NCI-H2029 (cell line): ENCODE results near the gene WFDC10B.
A peak's percentile ranks its signal among the peaks of the same experiment; 100 is the strongest.
"Not testable (repeated sequence)": the region's sequence is repeated elsewhere in the genome, so short reads cannot be mapped to it uniquely, and the experiment has no call there.

ENCODE experiments used
- DNase-seq: peaks from one replicate; lab custom pipeline; 2025; lab: John Stamatoyannopoulos, UW

The WFDC10B gene

DNA sequence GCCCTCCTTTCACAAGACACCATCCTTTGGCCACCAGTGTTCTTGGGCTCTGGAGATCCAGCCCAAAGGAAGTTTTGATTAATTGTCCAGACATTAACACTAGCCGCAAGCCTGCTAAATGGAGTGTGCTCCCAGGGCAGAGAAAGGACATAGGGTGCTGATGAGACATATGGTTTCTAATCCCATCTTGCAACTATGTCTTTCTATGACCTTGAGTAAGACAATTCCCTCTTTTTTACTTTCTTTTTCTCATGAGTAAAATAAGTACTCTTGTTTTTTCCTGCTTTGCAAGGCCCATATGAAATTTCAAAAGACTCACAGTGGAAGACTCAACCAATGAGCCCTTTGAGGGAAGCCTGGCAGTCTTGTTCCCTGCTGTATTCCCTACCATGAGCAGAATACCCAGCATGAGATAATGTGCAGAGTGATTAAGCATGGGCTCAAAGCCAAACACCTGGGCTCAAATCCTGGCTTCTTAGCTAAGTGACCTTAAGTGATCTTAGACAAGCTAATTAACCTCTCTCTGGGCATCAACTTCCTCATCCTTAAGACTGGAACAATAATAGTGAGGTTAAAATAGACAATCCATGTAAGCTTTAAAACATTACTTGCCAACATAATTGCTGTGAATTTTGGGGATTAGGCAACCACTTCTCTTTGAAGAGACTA, at the start of gene WFDC10B:
Gene WFDC10B (minus strand): TSS at position 51 of the 669 bp plus-strand sequence. CDS start 19,027 bp downstream, outside the sequence.
- peak; percentile 60 for DNase-seq

DNA sequence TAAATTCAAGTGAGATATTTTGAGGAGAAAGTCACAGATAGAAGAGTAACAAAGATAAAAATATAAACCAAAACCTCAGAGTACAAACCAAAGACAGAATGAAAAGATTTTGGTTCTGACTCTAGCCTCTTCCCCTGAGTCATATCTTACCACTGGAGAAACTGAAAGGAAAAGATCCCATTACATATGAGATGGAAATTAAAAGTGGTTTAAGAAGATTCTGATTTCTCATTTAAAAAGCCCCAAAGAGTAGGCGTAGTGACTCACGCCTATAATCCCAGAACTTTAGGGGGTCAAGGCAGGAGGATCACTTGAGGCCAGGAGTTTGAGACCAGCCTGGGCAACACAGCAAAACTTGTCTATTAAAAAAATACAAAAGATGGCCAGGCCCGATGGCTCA, 47.9 kb upstream of the WFDC10B start:
- DNase-seq, result no peak

DNA sequence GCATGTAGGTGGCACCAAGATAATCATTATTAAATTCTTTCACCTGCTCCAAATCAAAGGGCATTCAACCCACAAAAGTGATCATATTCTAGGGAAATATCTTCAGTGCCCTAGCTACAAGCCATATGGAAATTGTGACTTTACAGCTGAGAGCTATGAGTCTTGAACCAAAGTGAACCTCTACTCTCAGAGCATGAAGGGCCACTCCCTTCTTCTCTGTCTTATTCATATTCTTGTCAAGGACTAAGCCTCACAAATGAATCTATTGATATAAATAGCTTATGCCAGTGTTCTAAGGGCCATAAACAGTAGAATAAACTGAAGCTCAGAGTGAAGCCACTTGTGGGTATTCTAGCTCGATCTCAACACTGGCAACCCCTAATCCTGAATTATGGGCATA, 46.9 kb upstream of the WFDC10B start:
- no peak for DNase-seq

DNA sequence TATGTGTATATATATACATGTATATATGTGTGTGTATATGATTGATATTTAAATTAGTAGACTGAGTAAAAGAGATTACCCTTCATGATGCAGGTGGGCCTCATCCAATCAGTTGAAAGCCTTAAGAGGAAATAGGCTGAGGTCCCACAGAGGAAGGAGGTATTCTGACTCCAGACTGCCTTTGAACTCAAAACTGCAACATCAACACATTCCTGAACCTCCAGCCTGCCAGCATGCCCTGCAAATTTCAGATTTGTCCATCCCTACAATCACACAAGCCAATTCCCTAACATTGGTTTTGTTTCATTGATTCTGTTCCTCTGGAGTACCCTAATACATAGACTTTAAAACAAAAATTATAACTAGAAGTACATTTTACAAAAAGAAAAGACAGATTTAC, 40.2 kb upstream of the WFDC10B start:
- no peak for DNase-seq

DNA sequence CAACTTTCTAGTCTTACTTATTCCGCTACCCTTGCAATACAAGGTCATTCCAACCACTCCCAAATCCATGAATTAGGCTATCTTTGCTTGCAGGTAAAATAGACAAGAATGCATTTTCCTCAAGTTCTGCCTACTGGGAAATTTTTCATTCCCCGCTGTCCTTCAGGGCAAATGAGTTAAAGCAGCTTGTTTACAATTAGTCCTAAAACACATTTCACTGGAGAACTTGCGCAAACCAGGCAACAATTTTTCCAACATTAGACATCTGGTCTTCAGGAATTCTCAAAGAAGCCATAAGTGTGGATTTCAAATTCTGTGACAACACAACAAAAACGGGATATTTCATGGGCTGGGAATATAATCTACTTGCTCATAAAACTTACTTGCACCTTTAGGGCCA, 37.8 kb upstream of the WFDC10B start:
- DNase-seq, result no peak

DNA sequence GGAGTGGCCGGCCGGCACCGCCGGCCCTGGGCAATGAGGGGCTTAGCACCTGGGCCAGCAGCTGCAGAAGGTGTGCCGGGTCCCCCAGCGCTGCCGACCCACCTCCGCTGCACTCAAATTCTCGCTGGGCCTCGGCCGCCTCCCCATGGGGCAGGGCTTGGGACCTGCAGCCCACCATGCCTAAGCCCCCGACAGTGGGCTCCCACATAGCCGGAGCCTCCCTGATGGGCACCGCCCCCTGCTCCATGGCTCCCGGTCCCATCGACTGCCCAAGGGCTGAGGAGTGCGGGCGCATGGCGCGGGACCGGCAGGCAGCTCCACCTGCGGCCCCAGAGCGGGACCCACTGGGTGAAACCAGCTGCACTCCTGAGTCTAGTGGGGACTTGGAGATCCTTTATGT, 31.2 kb upstream of the WFDC10B start:
- DNase-seq, result no peak

DNA sequence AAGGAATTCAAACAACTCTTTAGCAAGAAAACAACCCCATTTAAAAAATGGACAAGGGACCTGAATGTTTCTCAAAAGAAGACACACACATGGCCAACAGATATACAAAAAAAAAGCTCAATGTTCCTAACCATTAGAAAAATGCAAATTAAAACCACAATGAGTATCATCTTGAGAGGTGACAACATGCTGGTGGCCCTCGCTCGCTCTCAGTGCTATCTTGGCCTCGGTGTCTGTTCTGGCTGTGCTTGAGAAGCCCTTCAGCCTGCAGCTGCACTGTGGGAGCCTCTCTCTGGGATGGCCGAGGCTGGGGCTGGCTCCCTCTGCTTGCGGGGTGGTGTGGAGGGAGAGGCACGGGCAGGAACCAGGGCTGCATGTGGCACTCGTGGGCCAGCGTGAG, 30.7 kb upstream of the WFDC10B start:
- no peak for DNase-seq

DNA sequence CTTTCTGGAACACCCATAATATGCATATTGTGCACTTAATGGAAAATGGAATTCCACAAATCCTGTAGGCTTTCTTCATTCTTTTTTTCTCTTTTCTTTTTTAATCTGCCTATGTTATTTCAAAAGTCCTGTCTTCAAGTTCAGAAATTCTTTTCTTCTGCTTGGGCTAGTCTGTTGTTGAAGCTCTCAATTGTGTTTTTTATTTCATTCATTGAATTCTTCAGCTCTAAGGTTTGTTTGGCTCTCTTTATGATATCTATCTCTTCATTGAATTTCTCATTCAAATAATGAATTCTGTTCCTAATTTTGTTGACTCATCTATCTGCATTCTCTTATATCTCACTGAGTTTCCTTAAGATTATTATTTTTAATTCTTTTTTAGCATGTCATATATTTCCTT, 27.4 kb upstream of the WFDC10B start:
- no peak for DNase-seq

DNA sequence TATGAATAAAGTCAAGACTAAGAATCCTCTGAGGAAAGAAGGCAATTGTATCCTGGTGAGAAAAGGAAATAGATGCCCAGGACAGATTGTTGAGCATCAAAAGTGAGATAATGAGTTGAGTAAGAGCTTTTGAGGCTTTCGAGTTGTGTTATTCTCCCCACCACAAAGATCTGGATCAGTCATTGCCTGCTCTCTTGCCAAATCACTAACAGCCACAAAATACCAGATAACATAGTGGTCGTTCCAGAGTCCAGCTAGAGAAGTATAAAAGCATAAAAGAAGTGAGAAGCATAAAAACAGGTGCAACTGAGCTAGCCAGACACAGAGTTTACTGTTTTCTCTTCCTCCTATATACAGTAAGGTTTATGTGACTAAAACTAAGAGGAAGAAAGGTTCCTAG, 22.2 kb upstream of the WFDC10B start:
- DNase-seq, result no peak

DNA sequence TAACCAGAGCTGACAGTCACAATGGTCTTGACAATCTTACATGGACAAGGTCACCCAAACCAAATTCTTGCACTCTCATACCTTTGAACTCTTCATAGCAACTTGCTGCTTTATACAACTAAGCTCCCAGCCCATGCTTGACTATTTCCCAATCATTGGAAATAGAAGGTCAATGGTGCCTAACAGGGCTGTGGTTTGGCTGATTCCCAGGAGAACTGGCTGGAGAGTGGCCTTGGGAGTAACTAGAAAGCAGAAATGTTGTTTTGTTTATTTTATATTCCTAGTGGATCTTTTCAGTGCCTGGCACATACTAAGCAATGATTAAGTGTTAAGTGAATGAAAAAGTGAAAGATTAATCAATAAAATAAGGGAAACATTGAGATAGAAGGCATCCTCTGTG, 20.3 kb upstream of the WFDC10B start:
- DNase-seq, result no peak

DNA sequence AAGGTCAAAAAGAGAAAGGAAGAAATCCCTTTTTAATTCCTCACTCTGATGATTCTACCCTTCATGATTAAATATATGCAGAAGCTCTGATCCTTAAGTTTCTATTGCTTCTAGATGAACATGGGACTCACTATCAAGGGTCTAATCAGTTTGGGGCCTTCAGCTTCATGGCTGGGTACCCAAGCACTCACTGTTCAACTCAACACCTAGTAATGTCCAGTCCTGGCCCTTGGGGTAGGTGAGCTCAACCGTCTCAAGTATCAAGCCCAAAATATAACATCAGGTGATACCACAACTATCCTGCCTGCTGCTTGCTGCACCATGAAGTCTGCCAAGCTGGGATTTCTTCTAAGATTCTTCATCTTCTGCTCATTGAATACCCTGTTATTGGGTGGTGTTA, 17.2 kb upstream of the WFDC10B start, which contains the start of gene SPINT4:
Gene SPINT4 (plus strand): TSS at position 301 of the 400 bp plus-strand sequence. CDS start 21 bp downstream, at position 322.
- no peak for DNase-seq

DNA sequence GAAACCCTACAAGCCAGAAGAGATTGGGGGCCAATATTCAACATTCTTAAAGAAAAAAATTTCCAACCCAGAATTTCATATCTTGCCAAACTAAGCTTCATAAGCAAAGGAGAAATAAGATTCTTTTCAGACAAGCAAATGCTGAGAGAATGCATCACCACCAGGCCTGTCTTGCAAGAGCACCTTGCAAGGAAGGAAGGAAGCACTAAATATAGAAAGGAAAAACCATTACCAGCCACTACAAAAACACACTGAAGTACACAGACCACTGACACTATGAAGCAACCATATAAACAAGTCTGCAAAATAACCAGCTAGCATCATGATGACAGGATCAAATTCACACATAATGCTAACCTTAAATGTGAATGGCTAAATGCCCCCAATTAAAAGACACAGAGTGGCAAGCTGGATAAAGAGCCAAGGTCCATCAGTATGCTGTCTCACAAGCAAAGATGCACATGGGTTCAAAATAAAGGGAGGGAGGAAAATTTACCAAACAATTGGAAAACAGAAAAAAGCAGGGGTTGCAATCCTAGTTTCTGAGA, 11.4 kb upstream of the WFDC10B start:
- DNase-seq, result not testable (repeated sequence)

DNA sequence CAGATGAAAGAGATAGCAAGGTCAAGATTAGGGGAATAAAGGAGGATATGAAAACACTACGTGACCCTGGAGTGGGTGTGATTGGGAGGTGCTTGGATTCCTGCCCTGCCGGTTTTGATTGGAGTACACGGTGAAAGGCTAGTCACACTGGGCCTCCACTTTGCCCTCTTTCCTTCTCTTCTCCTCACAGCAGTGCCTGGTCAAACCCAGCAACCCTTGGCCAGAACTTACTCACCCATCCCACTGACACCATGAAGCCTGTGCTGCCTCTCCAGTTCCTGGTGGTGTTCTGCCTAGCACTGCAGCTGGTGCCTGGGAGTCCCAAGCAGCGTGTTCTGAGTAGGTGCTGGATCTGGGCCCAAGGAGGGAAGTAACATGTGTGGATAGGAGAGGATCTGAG, 2.9 kb downstream of the WFDC10B start, which contains the start of gene WFDC13:
Gene WFDC13 (plus strand): TSS at position 166 of the 400 bp plus-strand sequence. CDS start 86 bp downstream, at position 252.
- DNase-seq, result peak; percentile 33

DNA sequence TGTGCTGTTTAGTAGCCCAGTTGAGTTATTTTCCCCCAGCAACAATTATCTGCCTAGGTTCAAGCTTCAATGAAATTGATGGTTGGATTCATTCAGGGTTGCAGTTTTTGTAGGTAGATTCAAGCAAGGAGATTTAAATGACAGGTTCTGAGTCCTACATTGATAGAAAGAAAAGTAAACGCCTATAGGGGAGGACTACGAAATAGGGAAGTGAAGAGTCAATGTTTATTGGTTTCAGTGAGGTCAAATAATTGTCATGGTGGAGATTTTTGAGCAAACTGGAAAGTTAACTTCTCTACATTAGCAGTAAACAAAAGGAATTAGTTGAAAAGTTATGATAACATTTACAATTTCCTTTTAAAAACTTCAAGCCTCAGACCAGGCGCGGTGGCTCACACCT, 3.7 kb downstream of the WFDC10B start:
- no peak for DNase-seq

DNA sequence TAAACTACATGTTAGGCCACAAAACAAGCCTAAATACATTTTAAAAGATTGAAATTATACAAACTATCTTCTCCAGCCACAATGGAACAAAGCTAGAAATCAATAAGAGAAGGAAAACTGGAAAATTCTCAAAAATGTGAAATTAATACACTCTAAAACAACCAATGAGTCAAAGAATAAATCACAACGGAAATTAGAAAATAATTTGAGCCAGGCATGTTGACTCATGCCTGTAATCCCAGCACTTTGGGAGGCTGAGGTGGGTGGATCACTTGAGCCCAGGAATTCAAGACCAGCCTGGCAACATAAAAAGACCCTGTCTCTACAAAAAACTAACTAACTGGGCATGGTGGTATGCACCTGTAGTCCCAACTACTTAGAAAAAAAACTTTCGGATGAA, 9.3 kb downstream of the WFDC10B start:
- DNase-seq, result no peak

DNA sequence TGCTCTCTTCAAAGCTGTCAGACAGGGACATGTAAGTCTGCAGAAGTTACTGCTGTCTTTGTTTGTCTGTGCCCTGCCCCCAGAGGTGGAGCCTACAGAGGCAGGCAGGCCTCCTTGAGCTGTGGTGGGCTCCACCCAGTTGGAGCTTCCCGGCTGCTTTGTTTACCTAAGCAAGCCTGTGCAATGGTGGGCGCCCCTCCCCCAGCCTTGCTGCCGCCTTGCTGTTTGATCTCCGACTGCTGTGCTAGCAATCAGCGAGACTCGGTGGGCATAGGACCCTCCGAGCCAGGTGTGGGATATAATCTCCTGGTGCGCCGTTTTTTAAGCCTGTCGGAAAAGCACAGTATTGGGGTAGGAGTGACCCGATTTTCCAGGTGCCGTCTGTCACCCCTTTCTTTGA, 11.5 kb downstream of the WFDC10B start:
- DNase-seq, result not testable (repeated sequence)

DNA sequence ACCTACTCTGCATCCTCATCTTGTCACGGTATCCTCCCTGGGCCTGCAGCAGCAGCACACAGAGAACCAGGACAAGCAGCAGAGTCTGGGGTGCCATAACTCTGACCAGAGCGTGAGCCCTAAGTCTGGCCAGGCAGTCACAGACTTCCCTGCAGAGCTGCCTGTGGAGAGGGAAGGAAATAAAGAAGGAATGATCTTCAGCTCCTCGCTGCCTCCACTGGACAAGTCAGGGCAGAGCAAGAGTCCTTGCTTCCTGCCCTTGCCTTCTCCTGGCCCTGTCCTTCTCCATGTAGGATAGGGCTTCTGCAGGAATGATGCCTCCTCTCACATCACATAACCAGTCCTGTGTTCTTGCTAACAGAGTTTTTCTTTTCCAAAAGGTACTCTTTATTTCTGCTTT, 18.9 kb downstream of the WFDC10B start:
- DNase-seq, result no peak

DNA sequence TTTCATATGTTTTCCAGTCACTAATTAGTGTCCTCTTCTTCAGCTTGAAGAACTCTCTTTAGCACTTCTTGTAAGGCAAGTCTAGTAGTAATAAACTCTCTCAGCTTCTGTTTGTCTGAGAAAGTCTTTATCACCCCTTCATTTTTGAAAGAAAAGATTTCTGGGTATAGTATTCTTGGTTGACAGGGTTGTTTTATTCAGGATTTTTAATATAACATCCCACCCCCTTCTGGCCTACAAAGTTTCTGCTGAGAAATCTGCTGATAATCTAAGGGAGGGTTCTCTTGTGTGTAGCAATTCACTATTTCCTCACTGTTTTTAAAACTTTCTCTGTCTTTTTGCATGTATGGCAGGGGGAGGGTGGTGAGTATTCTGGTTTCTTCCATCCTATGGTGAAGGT, 25.2 kb downstream of the WFDC10B start:
- DNase-seq, result no peak

DNA sequence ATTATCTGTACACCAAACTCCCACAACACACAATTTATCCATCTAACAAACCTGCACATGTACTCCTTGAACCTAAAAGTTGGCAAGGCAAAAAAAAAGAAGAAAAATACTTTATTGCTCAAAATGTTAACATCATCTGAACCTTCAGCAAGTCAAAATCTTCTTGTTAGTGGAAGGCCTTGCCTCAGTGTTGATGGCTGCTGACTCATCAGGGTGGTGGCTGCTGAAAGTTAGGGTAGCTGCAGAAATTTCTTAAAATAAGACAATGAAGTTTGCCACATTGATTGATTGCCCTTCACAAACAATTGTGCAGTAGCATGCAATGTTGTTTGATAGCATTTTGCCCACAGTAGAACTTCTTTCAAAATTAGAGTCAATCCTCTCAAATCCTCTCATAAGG, 32.1 kb downstream of the WFDC10B start:
- no peak for DNase-seq

DNA sequence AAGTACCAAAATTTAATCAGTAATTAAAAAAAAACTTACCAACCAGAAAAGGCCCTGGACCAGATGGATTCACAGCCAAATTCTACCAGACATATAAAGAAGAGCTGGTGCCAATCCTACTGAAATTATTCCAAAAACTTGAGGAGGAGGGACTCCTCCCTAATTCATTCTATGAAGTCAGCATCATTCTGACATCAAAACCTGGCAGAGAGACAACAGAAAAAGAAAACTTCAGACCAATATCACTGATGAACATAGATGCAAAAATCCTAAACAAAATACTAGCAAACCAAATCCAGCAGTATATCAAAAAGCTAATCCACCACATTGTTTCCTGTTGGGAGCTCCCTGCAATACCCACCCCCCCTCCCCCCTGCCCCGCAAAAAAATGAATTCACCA, 34.7 kb downstream of the WFDC10B start, which contains the start of gene WFDC11:
Gene WFDC11 (minus strand): TSS at position 101 of the 400 bp plus-strand sequence. CDS start 19,639 bp downstream, outside the sequence.
- DNase-seq, result no peak

DNA sequence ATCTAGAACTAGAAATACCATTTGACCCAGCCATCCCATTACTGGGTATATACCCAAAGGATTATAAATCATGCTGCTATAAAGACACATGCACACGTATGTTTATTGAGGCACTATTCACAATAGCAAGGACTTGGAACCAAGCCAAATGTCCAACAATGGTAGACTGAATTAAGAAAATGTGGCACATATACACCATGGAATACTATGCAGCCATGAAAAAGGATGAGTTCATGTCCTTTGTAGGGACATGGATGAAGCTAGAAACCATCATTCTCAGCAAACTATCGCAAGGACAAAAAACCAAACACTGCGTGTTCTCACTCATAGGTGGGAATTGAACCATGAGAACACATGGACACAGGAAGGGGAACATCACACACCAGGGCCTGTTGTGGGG, 47.8 kb downstream of the WFDC10B start:
- DNase-seq, result not testable (repeated sequence)

DNA sequence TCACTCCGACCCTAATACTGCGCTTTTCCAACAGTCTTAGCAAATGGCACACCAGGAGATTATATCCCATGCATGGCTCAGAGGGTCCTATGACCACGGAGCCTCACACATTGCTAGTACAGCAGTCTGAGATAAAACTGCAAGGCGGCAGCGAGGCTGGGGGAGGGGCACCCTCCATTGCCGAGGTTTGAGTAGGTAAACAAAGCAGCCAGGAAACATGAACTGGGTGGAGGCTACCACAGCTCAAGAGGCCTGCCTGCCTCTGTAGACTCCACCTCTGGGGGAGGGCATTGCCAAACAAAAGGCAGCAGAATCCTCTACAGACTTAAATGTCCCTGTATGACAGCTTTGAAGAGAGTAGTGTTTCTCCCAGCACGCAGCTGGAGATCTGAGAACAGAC, 53.1 kb downstream of the WFDC10B start:
- peak; percentile 81 for DNase-seq

DNA sequence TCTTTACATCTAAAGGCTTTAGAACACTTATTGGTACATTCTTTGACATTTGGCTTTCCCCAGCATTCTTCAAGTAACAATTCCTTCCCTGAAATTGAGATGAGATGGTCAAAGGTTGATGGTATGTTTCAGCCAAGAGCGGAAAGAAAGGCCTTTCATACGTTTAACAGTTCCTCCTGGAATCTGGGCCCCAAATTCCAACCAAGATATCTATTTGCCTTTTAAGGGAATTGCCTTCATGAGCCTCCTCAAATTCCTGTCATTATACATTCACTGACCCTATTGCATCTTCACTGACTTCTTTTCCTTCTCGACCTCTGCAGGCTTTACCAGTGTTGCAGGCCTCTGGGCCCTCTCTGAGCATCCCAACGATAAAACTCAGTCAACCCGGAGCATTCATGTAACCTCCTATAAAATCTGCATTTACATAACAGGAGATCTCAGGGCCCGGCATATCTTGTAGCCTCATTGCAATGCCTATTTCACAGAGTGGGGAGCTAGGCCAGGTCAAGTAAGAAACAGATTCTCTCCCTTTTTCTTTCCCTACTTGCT, 55.4 kb downstream of the WFDC10B start:
- no peak for DNase-seq
